SK-N-SH (cell line): ENCODE measurements around the gene ZNF74. TPM values are rescaled to one million over a fixed set of nuclear protein-coding genes. Genes with fewer than 3 reads are reported as not detected.
A peak's percentile ranks its signal among the peaks of the same experiment; 100 is the strongest.

ENCODE experiments used
- CTCF ChIA-PET: fragments of 300-600, 350-600 bp; formaldehyde crosslinking; extraction: SDS; loops from one replicate; lab custom pipeline; 2021; lab: Yijun Ruan, JAX
- POLR2A ChIA-PET: fragments of 350-600 bp; sonication (Branson Sonifier 250); formaldehyde crosslinking; extraction: SDS; loops from one replicate; lab custom pipeline; 2020; ENCODE audit warnings: antibody characterized with exemption, inconsistent platforms; lab: Yijun Ruan, JAX
- DNase-seq: peaks from one replicate; pipeline ENCODE4 v3.0.0; 2012
- H2AFZ ChIP-seq: fragments of 200-600 bp; sonication (generic); 2 replicates; pipeline ENCODE4 v1.8.1; 2016; ENCODE audit warnings: antibody characterized with exemption, mild to moderate bottlenecking, low read depth
- H3F3A ChIP-seq: fragments of 200-600 bp; sonication (generic); replicated peaks from 2 replicates; pipeline ENCODE3; 2016; ENCODE audit warnings: antibody characterized with exemption, mild to moderate bottlenecking; ENCODE audit not compliant: insufficient read depth
- H3K27ac ChIP-seq, 2 experiments: fragments of 200-500 bp in 1 of 2; fragments of 200-600 bp in 1 of 2; sonication (Bioruptor generic) in 1 of 2; sonication (generic), shearing (Covaris generic) in 1 of 2; 2 replicates each; pipeline versions ENCODE4 v1.5.1 to v1.6.1; 2014 to 2016; ENCODE audit warnings: low read depth in 2 of 2, inconsistent platforms in 1 of 2, low read length in 1 of 2, mild to moderate bottlenecking in 1 of 2, mixed read lengths in 1 of 2
- H3K27me3 ChIP-seq: fragments of 200-600 bp; sonication (generic), shearing (Covaris generic); 2 replicates; pipeline ENCODE4 v1.6.1; 2016; ENCODE audit warnings: mixed run types; ENCODE audit not compliant: insufficient read depth
- H3K36me3 ChIP-seq, 2 experiments: fragments of 200-500 bp in 1 of 2; fragments of 200-600 bp in 1 of 2; sonication (Bioruptor generic) in 1 of 2; sonication (generic) in 1 of 2; replicated peaks in 1 of 2; 2 replicates each; pipeline versions ENCODE3 to v1.5.1; 2014 to 2016; ENCODE audit warnings: low read length in 1 of 2, mild to moderate bottlenecking in 1 of 2; ENCODE audit not compliant: insufficient read depth in 2 of 2, control insufficient read depth in 1 of 2
- H3K4me1 ChIP-seq, 2 experiments: fragments of 200-500 bp in 1 of 2; fragments of 200-600 bp in 1 of 2; sonication (Bioruptor generic) in 1 of 2; sonication (generic), shearing (Covaris generic) in 1 of 2; 2 replicates each; pipeline versions ENCODE4 v1.5.1 to v1.6.1; 2014 to 2016; ENCODE audit warnings: low read depth in 1 of 2, low read length in 1 of 2, mixed run types in 1 of 2; ENCODE audit not compliant: insufficient read depth in 2 of 2, control insufficient read depth in 1 of 2
- H3K4me2 ChIP-seq: fragments of 200-600 bp; sonication (generic), shearing (Covaris generic); 2 replicates; pipeline ENCODE4 v1.6.1; 2017; ENCODE audit warnings: mixed run types
- H3K4me3 ChIP-seq, 2 experiments: fragments of 200-500 bp in 1 of 2; fragments of 200-600 bp in 1 of 2; sonication (Bioruptor generic) in 1 of 2; sonication (generic), shearing (Covaris generic) in 1 of 2; 2 replicates each; pipeline versions ENCODE4 v1.5.1 to v1.8.1; 2014 to 2016; ENCODE audit warnings: low read depth in 2 of 2, inconsistent platforms in 1 of 2, low read length in 1 of 2, mild to moderate bottlenecking in 1 of 2, mixed read lengths in 1 of 2, moderate library complexity in 1 of 2
- H3K79me2 ChIP-seq: fragments of 200-600 bp; sonication (generic); 2 replicates; pipeline ENCODE4 v1.8.1; 2017; ENCODE audit warnings: mild to moderate bottlenecking; ENCODE audit not compliant: insufficient read depth
- H3K9ac ChIP-seq: fragments of 200-600 bp; sonication (generic); 2 replicates; pipeline ENCODE4 v1.6.1; 2017; ENCODE audit warnings: mixed run types
- H3K9me2 ChIP-seq: fragments of 200-600 bp; sonication (generic); 2 replicates; pipeline ENCODE4 v1.6.1; 2017; ENCODE audit warnings: mixed run types
- H3K9me3 ChIP-seq: fragments of 200-600 bp; sonication (generic); 2 replicates; pipeline ENCODE4 v1.6.1; 2017; ENCODE audit warnings: mixed run types, mild to moderate bottlenecking, moderate library complexity
- H4K20me1 ChIP-seq: fragments of 200-600 bp; sonication (generic); 2 replicates; pipeline ENCODE4 v1.6.1; 2017; ENCODE audit warnings: mild to moderate bottlenecking, mixed run types; ENCODE audit not compliant: insufficient read depth
- FOSL2 ChIP-seq: IDR thresholded peaks from 2 replicates; pipeline ENCODE4 v1.4.0; 2012; ENCODE audit warnings: low read depth, mild to moderate bottlenecking, moderate library complexity, borderline replicate concordance
- GABPA ChIP-seq: IDR thresholded peaks from 2 replicates; pipeline ENCODE4 v1.4.0; 2012; ENCODE audit warnings: low read depth, mild to moderate bottlenecking
- JUND ChIP-seq: IDR thresholded peaks from 2 replicates; pipeline ENCODE4 v1.4.0; 2012
- RAD21 ChIP-seq: IDR thresholded peaks from 2 replicates; pipeline ENCODE4 v1.6.1; 2012; ENCODE audit warnings: mild to moderate bottlenecking, low read length
- SIN3A ChIP-seq: IDR thresholded peaks from 2 replicates; pipeline ENCODE4 v1.6.1; 2012; ENCODE audit warnings: low read depth, mild to moderate bottlenecking, low read length, moderate library complexity, borderline replicate concordance
- SMC3 ChIP-seq: IDR thresholded peaks from 2 replicates; pipeline ENCODE4 v1.6.1; 2012; ENCODE audit warnings: low read depth, low read length, improper control_type of control experiment
- TAF1 ChIP-seq: IDR thresholded peaks from 2 replicates; pipeline ENCODE4 v1.6.1; 2012; ENCODE audit warnings: low read depth, mild to moderate bottlenecking, low read length, moderate library complexity, borderline replicate concordance
- TEAD4 ChIP-seq: IDR thresholded peaks from 2 replicates; pipeline ENCODE4 v1.4.0; 2012; ENCODE audit warnings: mild to moderate bottlenecking, borderline replicate concordance; ENCODE audit not compliant: insufficient read depth
- WGBS: methylation state at CpG from one replicate; pipeline ENCODE4 v1.1.6; 2017; ENCODE audit warnings: low lambda C conversion rate; 5-methylcytosine and 5-hydroxymethylcytosine counted together
- polyA plus RNA-seq, 3 experiments: library from polyadenylated mRNA; depleted of rRNA; stranded (reverse); fragments of >200 nt; gene quantifications; 2 replicates each; pipeline ENCODE4 v1.2.3, GENCODE V29; 2012
- TF ChIP-seq, protein P1 (sequence below): fragments of 150-350 bp; IDR thresholded peaks from 2 replicates; pipeline ENCODE4 v1.6.1; 2016; ENCODE audit warnings: mild to moderate bottlenecking, low read depth, low read length

Gene ZNF74
- polyA plus RNA-seq, 1 of the 3 experiments (the other 2 are of a cell fraction) = 8.0 TPM

GRCh38 chr22:20430101-20430719 is 36.3 kb downstream of the ZNF74 start:
- peaks cover 11 to 49% of the 10 kb centered on the region in 2 experiments for H3K36me3 ChIP-seq
- no peaks in the 10 kb centered on the region for H3F3A ChIP-seq
- H3K4me1 ChIP-seq = peaks cover 5 to 8% of the 10 kb centered on the region in 2 experiments; a peak in 3 of 4 replicates
- H2AFZ ChIP-seq = no peak overlapping the region
- no peak overlapping the region for H3K9ac ChIP-seq
- no peak overlapping the region for H3K27ac ChIP-seq
- ChIA-PET CTCF (interaction anchor here (1.0 kb wide), 1 partner anchor 12 kb away, joined by 4 read pairs; no protein-coding TSS in a partner anchor), POLR2A (no interaction called here)
- peaks cover 69% of the 10 kb centered on the region for H4K20me1 ChIP-seq
- 97% methylated on average over 5 of the region's 37 CpGs for WGBS
- TF ChIP-seq FOSL2 (no peak), GABPA (no peak), TAF1 (no peak), JUND (no peak), SIN3A (no peak), TEAD4 (no peak)
- TF ChIP-seq, protein P1, sequence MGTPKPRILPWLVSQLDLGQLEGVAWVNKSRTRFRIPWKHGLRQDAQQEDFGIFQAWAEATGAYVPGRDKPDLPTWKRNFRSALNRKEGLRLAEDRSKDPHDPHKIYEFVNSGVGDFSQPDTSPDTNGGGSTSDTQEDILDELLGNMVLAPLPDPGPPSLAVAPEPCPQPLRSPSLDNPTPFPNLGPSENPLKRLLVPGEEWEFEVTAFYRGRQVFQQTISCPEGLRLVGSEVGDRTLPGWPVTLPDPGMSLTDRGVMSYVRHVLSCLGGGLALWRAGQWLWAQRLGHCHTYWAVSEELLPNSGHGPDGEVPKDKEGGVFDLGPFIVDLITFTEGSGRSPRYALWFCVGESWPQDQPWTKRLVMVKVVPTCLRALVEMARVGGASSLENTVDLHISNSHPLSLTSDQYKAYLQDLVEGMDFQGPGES = no peak
- no peaks in the 10 kb centered on the region for H3K9me2 ChIP-seq
- peaks cover 50% of the 10 kb centered on the region for H3K79me2 ChIP-seq
- H3K4me2 ChIP-seq = no peak overlapping the region
- H3K27me3 ChIP-seq = no peaks in the 10 kb centered on the region
- no peaks in the 10 kb centered on the region for H3K9me3 ChIP-seq
- no peak overlapping the region for H3K4me3 ChIP-seq
- DNase-seq = no peak

- no peaks in the 10 kb centered on the region for H3K27me3 ChIP-seq
- H2AFZ ChIP-seq = no peak overlapping the region
- ChIA-PET POLR2A (no interaction called here), CTCF (interaction anchor here (1.0 to 6.4 kb wide), 2 partner anchors 12 kb away, joined by 4 to 38 read pairs; no protein-coding TSS in a partner anchor)
- DNase-seq = peak; percentile 57
- no peaks in the 10 kb centered on the region for H3K9me2 ChIP-seq
- H3K27ac ChIP-seq = no peak overlapping the region
- H4K20me1 ChIP-seq = peaks cover 76% of the 10 kb centered on the region
- peaks cover 11 to 45% of the 10 kb centered on the region in 2 experiments for H3K36me3 ChIP-seq
- peaks cover 12 to 15% of the 10 kb centered on the region in 2 experiments; a peak in 3 of 4 replicates for H3K4me1 ChIP-seq
- H3K4me2 ChIP-seq = no peak overlapping the region
- H3K9ac ChIP-seq = no peak overlapping the region
- 75% methylated on average over 28 of the region's 94 CpGs for WGBS
- H3K4me3 ChIP-seq = no peak overlapping the region
- no peaks in the 10 kb centered on the region for H3F3A ChIP-seq
- peaks cover 57% of the 10 kb centered on the region for H3K79me2 ChIP-seq
- H3K9me3 ChIP-seq = no peaks in the 10 kb centered on the region
- TF ChIP-seq SIN3A (no peak), SMC3 (no peak), FOSL2 (no peak), RAD21 (no peak)
- TF ChIP-seq, all 33 proteins: peak for 0
Measured at GRCh38 chr22:20430720-20431510, 37.0 kb downstream of the ZNF74 start.
